OCI-LY1 (cell line): Measurements from ENCODE around the gene ADAMTS3.

Experiments
- CTCF ChIP-seq: fragments of 200-600 bp; sonication (generic), shearing (Covaris generic); IDR thresholded peaks from 2 replicates; pipeline ENCODE4 v1.5.1; 2017; ENCODE audit warnings: mild to moderate bottlenecking, antibody characterized with exemption, low read length, moderate library complexity, mixed read lengths
- EZH2 ChIP-seq: fragments of 200-600 bp; sonication (generic), shearing (Covaris generic); IDR thresholded peaks from 2 replicates; pipeline ENCODE4 v1.8.0; 2017; ENCODE audit warnings: borderline replicate concordance, mixed run types, mild to moderate bottlenecking, antibody characterized with exemption, low read length, moderate library complexity, mixed read lengths

GRCh38 chr4:72463724-72464123, 105.3 kb downstream of the ADAMTS3 start:
- no peak for TF ChIP-seq CTCF
- TF ChIP-seq EZH2, result no peak
